ENCODE measurements around the gene HNRNPC. TPM values are rescaled to one million over a fixed set of nuclear protein-coding genes. Genes with fewer than 3 reads are reported as not detected.
A peak's percentile ranks its signal among the peaks of the same experiment; 100 is the strongest.

The HNRNPC gene
- total RNA-seq, 1 experiment from 2014 or later: 1,062 TPM

GRCh38 chr14:21203470-21204166 is 65.6 kb downstream of the HNRNPC start:
- DNase-seq: no peak
- Histone ChIP-seq H3K56ac (ENCODE audit: insufficient read length, low read depth, low read length) (no peak overlapping the region), H3K14ac (ENCODE audit: insufficient read depth, low read length) (no peak overlapping the region), H4K20me1 (ENCODE audit: control insufficient read depth, insufficient read depth, insufficient read length) (no peaks in the 10 kb centered on the region), H2AFZ (ENCODE audit: low read length) (no peak overlapping the region), H3K4me2 (ENCODE audit: insufficient read depth, insufficient read length, low read length) (no peak overlapping the region), H3K9me3 (ENCODE audit: control insufficient read depth, low read depth, low read length) (no peaks in the 10 kb centered on the region), H3K9ac (ENCODE audit: extremely low read depth, insufficient read length, low read length) (no peak overlapping the region), H3K23me2 (ENCODE audit: insufficient read length, low read depth, low read length, poor library complexity, severe bottlenecking) (no peaks in the 10 kb centered on the region), H3K27ac (ENCODE audit: insufficient read length, low read depth, low read length) (peak overlapping the region; percentile 33), H3K4ac (ENCODE audit: low read depth, low read length) (no peak overlapping the region), H3K4me1 (ENCODE audit: insufficient read depth, low read length) (no peaks in the 10 kb centered on the region), H3K79me1 (ENCODE audit: insufficient read depth, low read depth, low read length, poor library complexity, severe bottlenecking) (no peaks in the 10 kb centered on the region), H2BK120ac (ENCODE audit: low read depth, low read length, poor library complexity, severe bottlenecking) (no peak overlapping the region), H4K5ac (ENCODE audit: insufficient read length, low read depth, low read length) (no peak overlapping the region), H3K23ac (ENCODE audit: insufficient read length, low read depth, low read length) (no peak overlapping the region), H2BK15ac (ENCODE audit: low read depth, low read length) (no peak overlapping the region), H2AK5ac (ENCODE audit: insufficient read length, low read length) (no peak overlapping the region), H2BK5ac (ENCODE audit: insufficient read length, low read length) (no peak overlapping the region), H3K27me3 (ENCODE audit: insufficient read depth, low read length) (no peaks in the 10 kb centered on the region), H2BK20ac (ENCODE audit: low read depth, low read length, poor library complexity, severe bottlenecking) (no peak overlapping the region), H4K8ac (replicated peaks; ENCODE audit: insufficient read length, low read depth, low read length) (no peak overlapping the region), H3K79me2 (ENCODE audit: insufficient read depth, low read length) (no peaks in the 10 kb centered on the region), H2BK12ac (ENCODE audit: insufficient read length, low read depth, low read length) (no peak overlapping the region), H4K91ac (ENCODE audit: insufficient read length, low read depth, low read length) (no peak overlapping the region), H3T11ph (ENCODE audit: low read length) (no peak overlapping the region), H3K18ac (ENCODE audit: insufficient read length, low read depth, low read length) (no peak overlapping the region)
- peaks cover 13 to 27% (median 18%) of the 10 kb centered on the region in 3 experiments; a peak in 6 of 7 replicates for H3K36me3 Mint-ChIP-seq (ENCODE audit: insufficient read depth in 1 of 3, low read depth in 3 of 3)
- no peak for TF ChIP-seq CTCF (conservative IDR thresholded peaks at IDR 0.05)
- WGBS (ENCODE audit: extremely low coverage, insufficient read length, low lambda C conversion rate): no CpG with 5 or more reads among the region's 8 CpGs
- H3K4me1 Mint-ChIP-seq: peaks cover 50 to 55% of the 10 kb centered on the region in 2 experiments
- no peaks in the 10 kb centered on the region for H3K27me3 Mint-ChIP-seq (ENCODE audit: low read depth)
- H3K4me3 Mint-ChIP-seq: no peak overlapping the region; a peak in 1 of 5 replicates
- peak overlapping the region in 2 of 3 experiments; percentile 46 to 95; a peak in 4 of 7 replicates for H3K27ac Mint-ChIP-seq
- H3K9me3 Mint-ChIP-seq: no peaks in the 10 kb centered on the region

All from H9 (cell line).